Ishikawa (cell line): Measurements from ENCODE around the gene RXRA.

ENCODE experiments used
- CEBPB ChIP-seq: IDR thresholded peaks from 2 replicates; pipeline ENCODE4 v1.6.1; 2012
- CREB1 ChIP-seq: IDR thresholded peaks from 2 replicates; pipeline ENCODE4 v1.6.1; 2012; ENCODE audit warnings: low read depth
- EGR1 ChIP-seq: IDR thresholded peaks from 2 replicates; pipeline ENCODE4 v1.6.1; 2012
- EP300 ChIP-seq: IDR thresholded peaks from 2 replicates; pipeline ENCODE4 v1.6.1; 2012; ENCODE audit warnings: borderline replicate concordance
- FOXM1 ChIP-seq: IDR thresholded peaks from 2 replicates; pipeline ENCODE4 v1.6.1; 2012; ENCODE audit warnings: low read depth, borderline replicate concordance
- NFIC ChIP-seq: IDR thresholded peaks from 2 replicates; pipeline ENCODE4 v1.6.1; 2012
- RAD21 ChIP-seq: IDR thresholded peaks from 2 replicates; pipeline ENCODE4 v1.6.1; 2012; ENCODE audit warnings: low read depth
- TAF1 ChIP-seq: IDR thresholded peaks from 2 replicates; pipeline ENCODE4 v1.6.1; 2012; ENCODE audit warnings: low read depth, mild to moderate bottlenecking
- TCF12 ChIP-seq: IDR thresholded peaks from 2 replicates; pipeline ENCODE4 v1.6.1; 2012; ENCODE audit warnings: low read depth
- TEAD4 ChIP-seq: IDR thresholded peaks from 2 replicates; pipeline ENCODE4 v1.6.1; 2012
- YY1 ChIP-seq: IDR thresholded peaks from 2 replicates; pipeline ENCODE4 v1.6.1; 2012; ENCODE audit warnings: low read depth
- ZBTB7A ChIP-seq: IDR thresholded peaks from 2 replicates; pipeline ENCODE4 v1.6.1; 2012; ENCODE audit warnings: low read depth
- TF ChIP-seq, protein P1 (sequence below): IDR thresholded peaks from 2 replicates; pipeline ENCODE4 v1.6.1; 2012
- TF ChIP-seq, protein P2 (sequence below): IDR thresholded peaks from 2 replicates; pipeline ENCODE4 v1.6.1; 2012; ENCODE audit warnings: low read depth, mild to moderate bottlenecking
- TF ChIP-seq, protein P3 (sequence below): IDR thresholded peaks from 2 replicates; pipeline ENCODE4 v1.6.1; 2012

The RXRA gene

DNA sequence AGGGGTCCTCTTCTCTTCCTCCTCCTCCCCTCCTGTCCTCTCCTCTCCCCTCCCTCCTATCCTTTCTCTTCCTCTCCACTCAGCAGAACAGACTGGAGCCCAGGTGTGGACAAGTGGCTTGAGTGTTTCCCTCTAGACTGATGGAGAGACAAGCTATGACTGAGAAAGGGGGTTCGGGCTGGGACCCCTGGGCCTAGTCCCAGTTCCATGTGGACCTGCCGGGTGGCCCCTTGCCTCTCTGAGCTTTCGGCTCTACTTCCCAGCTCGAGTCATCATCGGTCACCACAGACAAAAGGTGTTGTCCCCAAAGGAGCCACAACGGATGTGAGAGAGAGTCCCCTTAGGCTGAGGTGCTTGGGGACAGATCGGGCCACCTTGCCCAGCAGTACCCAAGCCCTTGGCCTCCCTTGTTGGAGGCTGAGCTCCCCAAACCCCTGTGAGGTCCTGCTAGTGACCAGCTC, 3.4 kb upstream of the RXRA start:
- no peak for TF ChIP-seq TCF12
- no peak for TF ChIP-seq NFIC
- TF ChIP-seq YY1: no peak
- TF ChIP-seq, protein P1, sequence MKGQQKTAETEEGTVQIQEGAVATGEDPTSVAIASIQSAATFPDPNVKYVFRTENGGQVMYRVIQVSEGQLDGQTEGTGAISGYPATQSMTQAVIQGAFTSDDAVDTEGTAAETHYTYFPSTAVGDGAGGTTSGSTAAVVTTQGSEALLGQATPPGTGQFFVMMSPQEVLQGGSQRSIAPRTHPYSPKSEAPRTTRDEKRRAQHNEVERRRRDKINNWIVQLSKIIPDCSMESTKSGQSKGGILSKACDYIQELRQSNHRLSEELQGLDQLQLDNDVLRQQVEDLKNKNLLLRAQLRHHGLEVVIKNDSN: no peak
- no peak for TF ChIP-seq EP300
- TF ChIP-seq, protein P2, sequence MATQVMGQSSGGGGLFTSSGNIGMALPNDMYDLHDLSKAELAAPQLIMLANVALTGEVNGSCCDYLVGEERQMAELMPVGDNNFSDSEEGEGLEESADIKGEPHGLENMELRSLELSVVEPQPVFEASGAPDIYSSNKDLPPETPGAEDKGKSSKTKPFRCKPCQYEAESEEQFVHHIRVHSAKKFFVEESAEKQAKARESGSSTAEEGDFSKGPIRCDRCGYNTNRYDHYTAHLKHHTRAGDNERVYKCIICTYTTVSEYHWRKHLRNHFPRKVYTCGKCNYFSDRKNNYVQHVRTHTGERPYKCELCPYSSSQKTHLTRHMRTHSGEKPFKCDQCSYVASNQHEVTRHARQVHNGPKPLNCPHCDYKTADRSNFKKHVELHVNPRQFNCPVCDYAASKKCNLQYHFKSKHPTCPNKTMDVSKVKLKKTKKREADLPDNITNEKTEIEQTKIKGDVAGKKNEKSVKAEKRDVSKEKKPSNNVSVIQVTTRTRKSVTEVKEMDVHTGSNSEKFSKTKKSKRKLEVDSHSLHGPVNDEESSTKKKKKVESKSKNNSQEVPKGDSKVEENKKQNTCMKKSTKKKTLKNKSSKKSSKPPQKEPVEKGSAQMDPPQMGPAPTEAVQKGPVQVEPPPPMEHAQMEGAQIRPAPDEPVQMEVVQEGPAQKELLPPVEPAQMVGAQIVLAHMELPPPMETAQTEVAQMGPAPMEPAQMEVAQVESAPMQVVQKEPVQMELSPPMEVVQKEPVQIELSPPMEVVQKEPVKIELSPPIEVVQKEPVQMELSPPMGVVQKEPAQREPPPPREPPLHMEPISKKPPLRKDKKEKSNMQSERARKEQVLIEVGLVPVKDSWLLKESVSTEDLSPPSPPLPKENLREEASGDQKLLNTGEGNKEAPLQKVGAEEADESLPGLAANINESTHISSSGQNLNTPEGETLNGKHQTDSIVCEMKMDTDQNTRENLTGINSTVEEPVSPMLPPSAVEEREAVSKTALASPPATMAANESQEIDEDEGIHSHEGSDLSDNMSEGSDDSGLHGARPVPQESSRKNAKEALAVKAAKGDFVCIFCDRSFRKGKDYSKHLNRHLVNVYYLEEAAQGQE: no peak

DNA sequence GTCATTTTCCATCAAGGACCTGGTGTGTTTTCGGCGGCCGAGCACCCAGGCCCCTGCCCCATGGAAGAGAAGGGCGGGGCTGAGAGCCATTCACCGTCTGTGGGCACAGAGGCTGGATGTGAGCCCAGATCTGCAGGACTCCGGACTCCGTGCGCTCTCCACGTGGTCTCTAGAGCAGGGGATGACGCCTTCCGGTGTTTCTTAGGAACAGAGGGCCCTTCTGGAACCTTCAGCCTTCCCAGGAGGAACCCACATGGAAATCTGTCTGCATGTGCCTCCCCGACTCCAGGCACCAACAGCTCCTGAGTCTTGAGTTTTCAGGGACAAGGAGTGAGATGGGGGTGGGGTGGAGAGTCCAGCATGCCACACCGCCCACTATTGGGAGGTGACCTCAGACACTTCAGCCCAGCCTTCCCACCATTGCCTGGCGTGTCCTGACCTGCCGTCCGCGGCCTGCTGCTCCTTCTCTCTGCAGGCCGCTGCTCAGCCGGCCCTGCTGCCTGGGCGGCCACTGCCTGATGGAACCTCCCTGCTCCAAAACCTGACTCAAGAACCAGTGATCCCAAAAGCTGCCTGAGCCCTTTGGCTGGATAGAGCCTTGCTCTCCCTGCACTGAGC, 2.4 kb upstream of the RXRA start:
- TF ChIP-seq CREB1: no peak
- TF ChIP-seq EGR1: no peak
- no peak for TF ChIP-seq ZBTB7A
- TF ChIP-seq, protein P2: no peak
- TF ChIP-seq TAF1: no peak
- no peak for TF ChIP-seq CEBPB
- TF ChIP-seq, protein P3, sequence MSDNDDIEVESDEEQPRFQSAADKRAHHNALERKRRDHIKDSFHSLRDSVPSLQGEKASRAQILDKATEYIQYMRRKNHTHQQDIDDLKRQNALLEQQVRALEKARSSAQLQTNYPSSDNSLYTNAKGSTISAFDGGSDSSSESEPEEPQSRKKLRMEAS: peak; percentile 83
- TF ChIP-seq TCF12: no peak
- TF ChIP-seq RAD21: no peak
- no peak for TF ChIP-seq NFIC
- TF ChIP-seq YY1: no peak
- TF ChIP-seq, protein P1: peak; percentile 48; the same call in 1 of the 2 replicates
- TF ChIP-seq TEAD4: no peak
- TF ChIP-seq EP300: no peak
- TF ChIP-seq FOXM1: no peak

DNA sequence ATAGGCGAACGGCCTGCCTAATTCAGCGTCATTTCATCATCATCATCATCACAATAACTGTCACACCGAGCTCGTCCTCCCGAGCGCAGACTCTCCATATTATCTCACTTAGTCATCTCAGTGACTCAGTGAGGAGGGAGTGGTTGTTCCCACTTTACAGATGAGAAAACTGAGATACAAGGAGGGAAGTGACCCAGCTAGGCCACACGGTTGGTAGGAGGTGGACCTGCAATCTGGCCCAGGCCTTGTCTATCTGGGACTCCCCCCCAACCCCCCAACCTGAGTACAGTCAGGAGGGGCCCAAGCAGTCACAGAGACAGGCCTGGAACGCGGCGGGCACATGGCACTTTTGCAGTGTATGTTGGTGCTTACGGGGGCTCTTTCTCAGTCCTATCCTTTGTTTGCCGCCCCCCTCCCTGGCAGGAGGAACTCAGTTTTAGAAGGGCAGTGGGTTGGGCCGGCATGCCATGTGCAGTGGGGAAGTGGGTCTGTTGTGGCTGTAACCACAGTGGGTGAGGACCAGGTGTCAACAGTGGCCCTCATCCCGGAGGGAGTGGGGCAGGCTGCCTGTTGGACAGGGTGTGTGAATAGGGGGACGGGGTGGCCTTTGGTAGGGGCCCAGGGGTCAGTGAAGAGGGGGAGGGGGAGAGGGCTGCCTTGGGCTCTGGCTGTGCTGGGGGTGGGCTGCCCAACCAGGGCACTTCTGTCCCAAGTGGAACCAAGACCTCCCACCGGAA, 1.7 kb upstream of the RXRA start:
- TF ChIP-seq FOXM1 (no peak), TCF12 (no peak), EP300 (no peak), NFIC (no peak), EGR1 (no peak), CEBPB (no peak), CREB1 (no peak), ZBTB7A (no peak; the same call in 1 of the 2 replicates), TAF1 (no peak), RAD21 (no peak), TEAD4 (no peak), YY1 (no peak)
- TF ChIP-seq, protein P2: no peak
- TF ChIP-seq, protein P1: no peak
- TF ChIP-seq, protein P3: no peak
